Activated CD4-positive, CD25-positive, alpha-beta regulatory T cell treated with anti-CD3 and anti-CD28 coated beads, Interleukin-2, amount 50 U/mL, for 24 hours (primary cell): ENCODE results near the gene ARRDC1.

Source experiments
- ATAC-seq, 2 donors: fragments of 150-1000 bp; cut with Tn5 transposase; one replicate each; pipeline ENCODE4 v1.10.0; 2021; ENCODE audit warnings: mild to moderate bottlenecking in 1 of 2, moderate library complexity in 1 of 2

ARRDC1 gene, protein sequence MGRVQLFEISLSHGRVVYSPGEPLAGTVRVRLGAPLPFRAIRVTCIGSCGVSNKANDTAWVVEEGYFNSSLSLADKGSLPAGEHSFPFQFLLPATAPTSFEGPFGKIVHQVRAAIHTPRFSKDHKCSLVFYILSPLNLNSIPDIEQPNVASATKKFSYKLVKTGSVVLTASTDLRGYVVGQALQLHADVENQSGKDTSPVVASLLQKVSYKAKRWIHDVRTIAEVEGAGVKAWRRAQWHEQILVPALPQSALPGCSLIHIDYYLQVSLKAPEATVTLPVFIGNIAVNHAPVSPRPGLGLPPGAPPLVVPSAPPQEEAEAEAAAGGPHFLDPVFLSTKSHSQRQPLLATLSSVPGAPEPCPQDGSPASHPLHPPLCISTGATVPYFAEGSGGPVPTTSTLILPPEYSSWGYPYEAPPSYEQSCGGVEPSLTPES

DNA sequence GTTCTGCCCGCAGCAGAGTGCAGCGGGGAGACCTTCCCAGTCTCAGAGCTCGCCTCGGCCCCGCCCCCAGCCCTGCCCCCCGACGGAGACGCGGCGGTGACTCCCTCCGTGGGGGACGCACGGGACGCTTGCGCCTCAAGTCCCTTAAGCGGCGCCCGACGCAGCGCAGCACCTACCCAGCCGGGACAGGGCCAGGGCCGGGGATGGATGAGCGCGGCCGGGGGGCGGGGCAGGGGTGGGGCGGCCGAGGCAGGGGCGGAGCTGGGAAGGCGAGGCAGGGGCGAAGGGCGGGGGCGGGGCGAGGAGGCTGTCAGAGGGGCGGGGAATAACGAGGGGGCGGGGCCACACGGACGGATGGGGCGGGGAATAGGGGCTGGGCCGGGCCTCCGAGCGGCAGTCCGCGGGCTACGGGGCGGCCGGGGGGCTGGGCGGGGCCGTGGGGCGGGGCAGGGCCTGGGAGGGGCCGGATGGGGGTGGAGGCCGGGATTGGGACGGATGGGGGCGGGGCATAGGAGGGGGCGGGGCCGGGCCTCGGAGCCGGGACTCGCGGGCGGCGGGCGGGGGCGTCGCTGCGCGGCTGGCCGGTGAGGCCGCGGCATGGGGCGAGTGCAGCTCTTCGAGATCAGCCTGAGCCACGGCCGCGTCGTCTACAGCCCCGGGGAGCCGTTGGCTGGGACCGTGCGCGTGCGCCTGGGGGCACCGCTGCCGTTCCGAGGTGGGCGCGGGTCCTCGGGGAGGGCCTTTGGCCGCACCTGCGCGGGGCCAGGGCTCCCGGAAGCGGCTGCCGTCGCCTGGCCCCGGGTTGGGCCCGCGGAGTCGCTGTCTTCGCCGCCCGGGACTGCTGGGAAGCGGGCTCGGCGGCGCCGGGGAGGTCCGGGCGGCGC is at the start of gene ARRDC1:
TSS of gene ARRDC1 (plus strand) at position 566 of the 884 bp plus-strand sequence. CDS start at position 598, 32 bp downstream.
- ATAC-seq = peak; percentile 93 to 97

DNA sequence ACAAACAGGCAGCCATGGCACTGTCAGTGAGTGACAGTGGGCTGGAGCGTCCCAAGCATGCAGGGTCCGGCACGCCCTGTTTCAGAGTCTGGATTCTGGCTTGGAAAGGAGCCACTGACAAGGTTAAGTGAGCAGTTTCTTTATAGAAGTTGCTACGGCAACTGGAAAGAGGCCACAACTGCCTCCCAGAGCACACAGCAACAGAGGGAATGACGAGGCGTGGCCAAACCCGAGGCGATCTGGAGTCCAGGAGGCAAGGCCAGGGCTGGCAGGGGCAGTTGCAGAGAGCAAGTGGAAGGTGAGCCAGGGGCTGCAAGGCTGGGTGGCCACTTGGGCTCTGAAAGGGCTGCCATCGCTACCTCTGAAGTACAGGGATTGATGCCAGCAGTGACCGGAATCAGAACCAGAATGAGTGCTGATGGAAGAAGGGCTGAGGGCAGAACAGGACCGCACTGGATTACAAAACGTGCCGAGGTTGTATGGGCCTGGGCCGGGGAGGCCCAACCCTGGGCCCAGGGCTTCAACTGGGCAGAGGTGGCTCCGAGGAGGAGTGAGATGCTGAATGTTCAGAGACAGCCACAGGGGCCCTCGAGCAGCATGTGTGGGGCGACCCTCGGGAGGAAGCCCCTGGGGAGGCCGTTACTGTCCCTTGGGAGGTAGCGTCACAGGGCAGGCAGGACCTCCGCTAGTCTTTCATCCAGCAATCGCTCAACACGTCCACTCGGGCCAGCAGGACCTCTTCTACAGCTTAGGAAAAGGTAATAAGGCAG is 49.2 kb upstream of the ARRDC1 start:
- ATAC-seq = no peak

DNA sequence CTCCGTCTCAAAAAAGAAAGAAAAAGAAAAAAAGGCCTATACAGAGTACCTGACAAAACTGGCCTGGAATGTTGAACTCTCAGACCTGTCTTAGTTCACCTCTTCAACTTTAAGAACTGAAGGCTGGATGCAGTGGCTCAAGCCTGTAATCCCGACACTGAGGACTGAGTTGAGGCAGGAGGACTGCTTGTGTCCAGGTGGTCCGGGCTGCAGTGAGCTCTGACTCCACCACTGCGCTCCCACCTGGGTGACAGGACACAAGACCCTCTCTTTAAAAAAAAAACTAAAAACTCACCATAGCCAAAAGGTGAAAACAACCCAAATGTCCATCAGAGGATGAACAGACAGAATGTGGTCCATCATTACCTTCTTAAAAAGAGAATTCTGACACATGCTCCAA is 47.4 kb upstream of the ARRDC1 start:
- no peak for ATAC-seq

DNA sequence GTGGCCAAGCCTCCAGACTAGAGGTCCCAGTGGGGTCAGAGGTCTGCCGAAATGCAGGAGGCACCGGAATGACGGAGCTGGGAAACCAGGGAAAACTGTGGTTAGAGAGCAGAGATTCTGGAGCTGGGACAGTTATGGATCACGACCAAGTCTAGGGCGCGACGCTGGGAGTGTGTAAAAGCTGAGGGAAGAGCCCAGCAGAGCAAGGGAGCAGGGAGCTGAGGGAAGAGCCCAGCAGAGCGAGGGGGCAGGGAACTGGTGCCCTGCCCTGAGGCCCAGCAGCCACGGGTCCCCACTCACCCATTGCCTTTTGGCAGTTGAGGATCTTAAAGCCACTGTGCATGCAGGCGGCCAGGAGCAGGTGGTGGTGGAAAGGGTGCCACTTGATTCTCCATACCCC is 41.4 kb upstream of the ARRDC1 start:
- no peak for ATAC-seq

DNA sequence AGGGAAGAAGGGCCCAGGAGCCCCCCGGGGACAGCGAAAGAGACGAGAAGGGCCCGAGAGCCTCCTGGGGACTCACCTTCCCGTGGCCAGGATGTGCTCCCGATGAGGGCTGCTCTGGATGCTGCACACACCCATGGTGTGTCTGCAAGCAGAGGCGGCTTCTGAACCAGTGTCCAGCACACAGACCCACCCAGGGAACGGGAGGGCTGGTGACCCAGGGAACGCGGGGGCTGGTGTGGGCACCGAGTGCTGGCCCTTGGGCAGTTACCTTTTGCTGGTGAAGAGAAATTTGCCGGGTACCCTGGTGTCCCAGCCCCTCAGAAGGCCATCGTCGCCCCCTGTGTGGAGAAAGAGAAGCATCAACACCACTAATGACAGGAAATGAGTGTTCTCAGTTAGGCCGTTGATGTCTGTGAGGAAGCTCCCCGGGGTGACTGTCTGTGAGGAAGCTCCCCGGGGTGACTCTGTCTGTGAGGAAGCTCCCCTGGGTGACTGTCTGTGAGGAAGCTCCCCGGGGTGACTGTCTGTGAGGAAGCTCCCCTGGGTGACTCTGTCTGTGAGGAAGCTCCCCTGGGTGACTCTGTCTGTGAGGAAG is 40.6 kb upstream of the ARRDC1 start:
- peak in 1 of 2 donors; percentile 41 for ATAC-seq

DNA sequence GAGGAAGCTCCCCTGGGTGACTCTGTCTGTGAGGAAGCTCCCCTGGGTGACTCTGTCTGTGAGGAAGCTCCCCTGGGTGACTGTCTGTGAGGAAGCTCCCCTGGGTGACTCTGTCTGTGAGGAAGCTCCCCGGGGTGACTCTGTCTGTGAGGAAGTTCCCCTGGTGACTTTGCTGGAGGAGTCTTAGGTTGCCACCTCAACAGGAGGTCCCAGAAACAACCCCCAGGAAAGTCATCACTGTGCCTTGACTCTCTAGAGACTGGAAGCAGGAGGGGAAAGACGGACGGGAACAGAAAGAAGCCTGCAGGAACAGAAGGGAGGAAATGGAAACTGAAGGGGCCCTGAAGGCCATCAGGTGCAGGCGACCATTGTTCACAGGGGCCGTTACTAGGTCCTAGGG is 37.0 kb upstream of the ARRDC1 start:
- ATAC-seq = peak in 1 of 2 donors; percentile 27

DNA sequence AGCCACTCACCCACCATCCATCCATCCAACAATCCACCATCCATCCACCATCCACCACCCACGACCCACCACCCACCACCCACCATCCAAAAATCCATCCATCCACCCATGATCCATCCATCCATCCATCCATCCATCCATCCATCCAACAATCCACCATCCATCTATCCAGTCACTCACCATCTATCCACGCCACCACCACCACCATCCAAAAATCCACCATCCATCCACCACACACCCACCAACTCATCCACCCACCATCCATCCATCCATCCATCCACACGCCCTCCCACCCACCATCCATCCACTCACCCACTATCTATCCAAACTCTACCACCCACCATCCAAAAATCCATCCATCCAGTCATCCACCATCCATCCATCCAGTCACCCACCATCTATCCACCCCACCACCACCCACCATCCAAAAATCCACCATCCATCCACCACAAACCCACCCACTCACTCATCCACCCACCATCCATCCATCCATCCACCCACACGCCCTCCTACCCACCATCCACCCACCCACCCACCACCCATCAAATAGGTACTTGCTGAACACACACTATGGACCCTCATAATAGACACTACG is 35.8 kb upstream of the ARRDC1 start:
- no peak for ATAC-seq

DNA sequence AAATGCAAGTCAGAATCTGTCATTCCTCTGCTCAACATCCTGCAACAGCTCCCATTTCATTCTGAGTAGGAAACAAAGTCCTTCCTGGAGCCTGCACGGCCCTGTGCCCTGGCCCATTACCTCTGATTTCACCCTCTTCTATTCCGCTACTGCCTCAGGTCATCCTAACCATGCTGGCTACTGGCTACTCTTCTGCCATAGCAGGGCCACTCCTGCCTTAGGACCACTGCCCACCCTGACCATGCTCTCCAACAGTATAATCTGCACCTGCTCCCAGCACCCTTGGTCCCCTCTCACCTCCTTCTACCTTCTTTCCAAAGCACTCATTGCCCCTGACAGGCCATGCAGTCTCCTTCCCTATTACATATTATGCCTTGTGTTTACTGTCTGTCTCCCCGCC is 34.9 kb upstream of the ARRDC1 start:
- ATAC-seq = no peak

DNA sequence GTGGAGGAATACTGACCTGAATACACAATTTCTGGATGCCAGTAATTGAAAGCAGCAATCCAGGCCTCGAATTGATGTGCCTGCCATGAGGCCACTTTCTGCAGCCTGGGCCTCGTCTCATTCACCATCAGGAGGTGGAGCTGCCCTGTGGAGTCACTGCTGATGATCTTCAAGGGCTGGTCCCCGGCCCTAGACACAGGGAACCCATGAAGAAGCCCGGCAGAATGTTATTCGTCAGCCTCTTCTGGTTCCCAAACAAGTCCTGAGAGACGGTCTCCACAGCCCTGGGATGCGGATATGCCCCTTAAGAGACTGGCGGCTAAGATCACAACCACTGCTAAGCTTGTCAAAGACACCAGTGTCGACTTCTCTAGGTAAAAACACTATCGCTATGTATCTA is 31.3 kb upstream of the ARRDC1 start:
- no peak for ATAC-seq

DNA sequence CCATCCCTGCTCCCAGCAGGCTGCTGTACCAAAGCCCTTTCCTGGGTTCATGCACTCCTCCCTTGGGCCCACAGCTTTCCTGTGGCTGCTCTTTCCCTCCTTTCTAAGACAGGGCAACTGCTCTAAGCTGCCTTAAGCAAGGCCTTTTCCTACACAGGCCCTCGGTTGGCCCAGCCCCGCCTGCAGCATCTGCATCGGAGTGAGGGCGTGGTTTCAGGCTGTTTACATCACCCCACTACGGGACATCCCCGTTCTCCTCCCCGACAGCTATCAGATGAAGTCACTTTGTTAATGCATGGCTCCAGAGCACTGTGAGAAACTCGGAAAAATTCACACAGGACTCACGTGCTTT is 30.1 kb upstream of the ARRDC1 start:
- no peak for ATAC-seq

DNA sequence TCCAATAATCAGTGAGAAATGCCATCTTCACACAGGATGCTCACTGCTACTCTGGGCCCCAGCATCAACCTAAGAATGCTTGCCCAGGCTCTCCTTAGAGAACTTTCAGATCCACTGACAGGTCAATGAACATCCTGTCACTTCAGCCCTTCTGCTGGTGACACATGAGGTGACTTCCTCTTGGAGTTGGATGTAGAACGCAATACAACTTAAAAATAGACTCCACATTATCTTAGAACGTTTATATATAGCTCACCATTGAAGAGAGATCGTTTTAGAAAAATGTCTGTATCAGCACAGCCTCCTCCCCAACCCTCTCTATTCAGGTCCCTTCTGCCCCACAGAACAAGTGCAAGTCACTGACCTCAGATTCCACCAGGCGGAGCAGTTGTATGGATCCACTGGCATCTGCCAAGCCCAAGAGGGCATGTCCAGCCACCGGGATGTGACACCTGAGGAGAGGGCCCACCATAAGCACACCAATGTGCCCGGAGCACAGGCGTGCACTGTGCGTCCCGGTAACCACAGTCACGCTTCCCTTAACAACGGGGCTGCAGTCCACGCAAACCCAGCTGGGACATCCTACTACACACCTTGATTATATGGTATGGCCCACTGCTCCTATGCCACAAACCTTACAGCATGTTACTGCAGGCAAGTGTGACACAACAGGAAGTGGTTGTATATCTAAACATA is 29.6 kb upstream of the ARRDC1 start:
- ATAC-seq = no peak

DNA sequence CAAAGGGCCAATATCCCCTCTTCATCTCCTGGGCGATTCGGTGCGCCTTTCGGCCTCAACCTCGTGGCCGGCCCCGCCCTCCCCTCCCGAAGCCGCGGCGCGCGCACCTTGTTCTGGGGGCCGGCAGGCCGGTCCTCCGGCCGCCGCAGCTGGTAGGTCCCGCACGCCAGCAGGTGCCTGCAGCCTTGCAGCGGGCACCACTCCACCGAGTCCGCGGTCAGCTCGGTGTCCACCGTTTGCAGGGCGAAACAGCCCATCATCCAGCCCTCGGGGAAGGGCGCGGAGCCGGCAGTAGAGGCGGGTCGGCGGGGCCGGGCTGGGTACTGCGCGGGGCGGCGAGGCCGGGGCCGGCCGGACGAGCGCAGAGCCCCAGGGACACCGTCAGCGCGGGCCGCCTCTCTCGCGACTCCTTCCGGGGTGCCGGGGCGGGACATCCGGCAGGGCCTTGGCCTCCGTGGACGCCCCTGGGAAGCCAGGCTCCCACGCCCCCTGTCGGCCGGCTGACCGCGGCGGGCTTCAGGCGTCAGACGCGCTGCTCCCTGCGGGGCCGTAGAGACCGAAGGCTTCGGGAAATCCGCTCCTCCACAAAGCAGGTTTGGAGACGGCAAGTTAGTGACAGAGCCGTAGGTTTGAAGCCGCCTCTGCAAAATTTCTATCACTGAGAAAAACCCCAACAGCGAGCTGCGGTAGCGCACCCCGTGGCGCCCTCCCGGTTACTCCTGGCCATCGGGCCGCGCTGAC is 26.8 kb upstream of the ARRDC1 start, which contains the start of gene DPH7:
TSS of gene DPH7 (minus strand) at position 408 of the 741 bp plus-strand sequence. CDS start at position 260, 148 bp downstream.
- peak; percentile 99 for ATAC-seq

DNA sequence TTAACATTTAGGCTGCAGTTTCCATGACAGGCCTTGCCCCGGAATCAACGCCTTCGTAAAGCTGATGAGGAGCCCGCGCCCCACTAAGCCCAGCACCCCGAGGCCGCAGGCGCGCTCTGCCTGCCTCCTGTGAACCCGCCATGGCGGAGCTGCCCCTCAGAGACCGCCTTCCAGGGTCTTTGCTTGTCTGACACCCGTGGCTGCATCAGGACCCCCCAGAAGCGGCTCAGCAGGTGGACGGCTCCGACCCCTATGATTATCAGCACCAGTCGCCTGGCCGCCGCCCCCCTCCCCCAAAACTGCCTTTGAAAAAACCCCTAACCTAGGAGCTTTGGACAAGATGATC is 26.3 kb upstream of the ARRDC1 start:
- ATAC-seq = no peak

DNA sequence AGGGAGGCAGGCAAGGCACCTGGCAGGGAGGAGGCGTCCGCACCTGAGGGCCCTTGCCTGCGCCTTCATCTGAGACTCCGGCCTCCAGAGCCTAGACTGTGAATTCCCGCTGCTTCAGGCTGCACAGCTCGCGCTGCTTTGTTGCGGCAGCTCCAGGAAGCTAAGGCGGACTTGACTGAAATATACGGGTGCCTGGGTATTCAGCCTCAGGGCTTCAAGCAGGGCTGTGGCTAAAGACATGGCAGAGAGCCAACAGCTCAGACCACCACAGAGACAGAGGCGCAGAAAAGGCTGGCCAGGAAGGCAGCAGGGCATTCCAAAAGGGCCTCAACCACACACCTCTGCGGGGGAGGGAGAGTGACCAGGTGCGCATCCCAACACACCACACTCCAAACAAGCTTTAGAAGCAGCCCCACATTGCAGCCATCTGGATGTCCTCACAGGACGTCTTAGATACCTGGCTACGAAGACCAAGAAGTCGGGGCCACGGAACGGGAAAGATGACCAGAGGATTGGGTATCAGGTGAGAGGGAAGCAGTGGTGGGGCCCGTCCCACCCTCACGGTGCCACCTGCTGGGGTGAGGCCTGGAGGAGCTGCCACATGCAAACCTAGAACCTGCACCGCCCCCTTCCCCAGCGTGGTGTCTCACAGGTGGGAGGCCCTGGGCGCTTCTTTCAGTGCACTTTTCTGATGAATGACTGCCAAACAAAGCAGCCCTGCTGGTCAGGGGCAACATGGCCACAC is 25.1 kb upstream of the ARRDC1 start:
- ATAC-seq = no peak

DNA sequence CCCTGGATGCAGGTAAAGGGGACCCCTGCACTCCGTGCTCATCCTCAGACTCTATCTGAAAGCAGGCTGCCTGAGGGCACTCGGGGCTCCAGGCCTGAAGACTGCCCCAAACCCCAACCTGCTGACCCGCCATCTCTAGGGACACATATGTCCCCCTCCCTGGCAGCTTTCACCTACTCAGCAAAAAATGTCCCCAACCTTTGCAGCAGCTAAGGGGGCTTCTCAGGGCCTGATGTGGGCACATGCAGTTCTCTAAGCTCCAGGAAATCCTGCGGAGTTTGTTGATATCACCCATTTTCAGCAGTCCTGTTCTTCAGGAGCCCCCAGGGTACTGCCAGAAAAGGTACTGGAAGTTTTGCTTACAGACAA is 24.5 kb upstream of the ARRDC1 start:
- no peak for ATAC-seq

DNA sequence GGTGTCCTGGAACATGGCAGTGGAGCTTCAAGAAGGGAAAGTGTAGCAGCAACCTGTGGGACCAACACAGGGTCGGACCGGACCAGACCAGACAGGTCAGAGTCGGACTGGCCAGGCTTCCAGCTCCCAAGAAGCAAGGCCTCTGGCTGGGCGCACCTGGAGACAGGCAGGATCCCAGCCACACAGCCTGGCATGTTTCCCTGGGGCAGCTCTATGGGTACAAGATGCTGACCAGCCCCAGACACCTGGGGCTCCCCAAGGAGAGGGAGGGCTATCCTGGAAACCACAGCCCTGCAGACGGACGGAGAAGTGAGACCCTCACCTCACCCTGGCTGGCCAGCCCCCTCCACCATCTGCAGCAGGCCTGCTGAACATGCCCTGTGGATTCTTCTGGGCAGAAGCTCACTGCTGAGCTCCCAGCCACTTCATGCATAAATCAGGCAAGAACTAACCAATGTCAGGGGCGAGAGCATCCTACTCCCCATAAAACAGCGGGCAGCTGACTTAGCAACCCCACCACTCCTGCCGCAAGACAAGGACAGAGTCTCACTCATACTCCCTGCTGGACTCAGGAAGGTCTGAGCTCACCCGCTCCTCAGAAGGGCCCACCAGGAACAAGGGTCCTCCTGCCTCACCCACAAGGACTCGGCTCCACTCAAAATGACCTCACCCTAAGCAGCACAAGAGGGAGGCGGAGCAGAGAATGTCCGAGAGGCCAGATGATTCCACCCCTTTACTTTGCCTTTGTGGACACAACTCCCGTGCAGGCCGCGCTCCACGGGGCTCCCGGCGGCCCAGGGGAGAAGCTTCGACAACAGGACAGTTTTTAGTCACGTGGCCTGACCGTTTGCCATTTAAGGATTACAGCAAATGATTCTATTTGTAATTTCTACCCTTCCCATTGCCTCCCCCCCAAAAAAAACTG is 23.9 kb upstream of the ARRDC1 start:
- ATAC-seq = no peak

DNA sequence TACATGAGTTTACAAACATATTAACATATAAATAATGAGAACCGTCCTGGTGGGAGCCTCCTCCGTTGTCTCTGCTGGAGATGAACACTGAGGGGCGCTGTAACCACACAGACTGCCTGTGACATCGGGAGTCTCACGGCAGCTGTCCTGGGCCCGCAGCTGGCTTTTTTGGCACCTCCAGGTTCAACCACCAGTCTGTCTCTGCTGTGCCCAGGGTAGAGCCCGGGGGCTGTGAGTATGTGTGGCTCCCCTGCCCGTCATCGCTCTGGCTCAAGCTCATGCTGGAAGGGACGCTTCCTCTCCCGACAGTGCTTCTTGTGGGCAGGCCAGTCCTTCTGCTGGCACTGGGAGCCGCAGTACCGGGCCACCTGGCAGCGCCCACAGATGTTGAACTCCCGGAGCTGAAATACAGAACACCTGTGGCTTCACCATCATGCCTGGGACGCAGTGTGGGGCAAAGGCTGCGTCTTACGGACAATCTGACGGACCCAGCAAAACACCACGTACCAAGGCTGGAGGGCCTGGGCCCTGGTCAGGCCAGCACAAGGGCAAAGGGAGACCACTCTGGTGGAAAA is 23.1 kb upstream of the ARRDC1 start:
- no peak for ATAC-seq

DNA sequence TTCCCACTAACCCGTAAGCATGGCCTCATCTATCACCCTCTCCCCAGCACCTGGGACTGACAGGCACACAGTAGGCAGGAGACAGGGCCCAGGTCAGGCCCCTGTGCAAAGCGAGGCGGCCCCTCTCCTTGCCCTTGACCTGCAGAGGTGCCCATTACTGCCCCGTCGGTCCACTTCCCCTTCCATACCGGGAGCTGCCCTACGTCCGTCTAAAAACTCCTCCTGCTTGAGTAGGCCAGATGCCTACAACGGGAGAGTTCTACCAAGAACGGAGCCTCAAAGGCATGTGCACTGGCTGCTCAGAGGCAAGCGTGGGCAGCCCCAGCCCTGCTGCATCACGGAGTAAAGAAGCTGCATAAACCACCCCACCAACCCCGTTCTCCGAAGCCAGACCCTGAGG is 22.1 kb upstream of the ARRDC1 start:
- ATAC-seq = no peak

DNA sequence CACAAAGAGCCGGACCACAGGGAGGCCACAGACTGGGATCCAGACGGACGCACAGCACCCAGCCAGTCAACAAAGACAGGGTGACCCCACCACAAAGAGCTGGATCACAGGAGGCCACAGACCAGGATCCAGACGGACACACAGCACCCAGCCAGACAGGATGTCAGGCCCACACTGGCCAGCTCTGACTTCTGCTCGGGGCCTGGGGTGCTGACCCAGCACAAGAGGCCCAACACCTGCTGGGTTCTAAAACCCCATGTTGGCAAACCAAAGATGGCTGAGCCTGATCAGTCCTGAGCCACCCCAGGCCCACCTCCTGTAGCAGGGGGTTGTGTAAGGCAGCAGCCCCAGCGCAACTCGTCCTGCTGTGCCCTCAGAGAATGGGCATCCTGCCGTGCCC is 21.5 kb upstream of the ARRDC1 start:
- ATAC-seq = no peak
